Smooth muscle cell (in vitro differentiated cells): ENCODE results near the gene KLHL30. TPM values are rescaled to one million over a fixed set of nuclear protein-coding genes. Genes with fewer than 3 reads are reported as not detected.

ENCODE experiments used
- DNase-seq: peaks from one replicate; lab custom pipeline; 2025; ENCODE audit not compliant: unreplicated experiment; lab: John Stamatoyannopoulos, UW
- H2AFZ ChIP-seq: fragments of 200-600 bp; sonication (generic); 2 replicates; pipeline ENCODE4 v1.6.0; 2016; ENCODE audit warnings: antibody characterized with exemption, low read depth, mild to moderate bottlenecking
- H3F3A ChIP-seq: fragments of 200-600 bp; sonication (generic); 2 replicates; pipeline ENCODE4 v1.6.0; 2017; ENCODE audit warnings: antibody characterized with exemption, low read depth
- H3K27ac ChIP-seq: fragments of 200-600 bp; sonication (generic); 2 replicates; pipeline ENCODE4 v1.5.1; 2016; ENCODE audit warnings: low read depth, mild to moderate bottlenecking
- H3K27me3 ChIP-seq: fragments of 200-600 bp; sonication (generic); 2 replicates; pipeline ENCODE4 v1.6.1; 2016; ENCODE audit warnings: low read depth, mild to moderate bottlenecking
- H3K36me3 ChIP-seq: fragments of 200-600 bp; sonication (generic); 2 replicates; pipeline ENCODE4 v1.5.1; 2016; ENCODE audit warnings: low read depth
- H3K4me1 ChIP-seq: fragments of 200-600 bp; sonication (generic); 2 replicates; pipeline ENCODE4 v1.5.1; 2016; ENCODE audit warnings: low read depth
- H3K4me2 ChIP-seq: fragments of 200-600 bp; sonication (generic); 2 replicates; pipeline ENCODE4 v1.6.0; 2016; ENCODE audit warnings: mild to moderate bottlenecking
- H3K4me3 ChIP-seq: fragments of 200-600 bp; sonication (generic); 2 replicates; pipeline ENCODE4 v1.5.1; 2016; ENCODE audit warnings: mild to moderate bottlenecking
- H3K79me2 ChIP-seq: fragments of 200-600 bp; sonication (generic); 2 replicates; pipeline ENCODE4 v1.6.0; 2016; ENCODE audit warnings: low read depth, mild to moderate bottlenecking
- H3K9ac ChIP-seq: fragments of 200-600 bp; sonication (generic); 2 replicates; pipeline ENCODE4 v1.6.0; 2016; ENCODE audit warnings: low read depth
- H3K9me3 ChIP-seq: fragments of 200-600 bp; sonication (generic); replicated peaks from 2 replicates; pipeline ENCODE4 v1.5.1; 2016; ENCODE audit warnings: low read depth
- H4K20me1 ChIP-seq: fragments of 200-600 bp; sonication (generic); 2 replicates; pipeline ENCODE4 v1.6.0; 2016; ENCODE audit warnings: low read depth
- CTCF ChIP-seq: fragments of 200-600 bp; sonication (generic); IDR thresholded peaks from 2 replicates; pipeline ENCODE4 v1.5.1; 2017; ENCODE audit warnings: borderline replicate concordance, mild to moderate bottlenecking, antibody characterized with exemption; ENCODE audit not compliant: insufficient read depth, poor library complexity, severe bottlenecking
- WGBS: methylation state at CpG from one replicate; pipeline ENCODE4 v1.1.7; 2016; ENCODE audit warnings: low lambda C conversion rate; 5-methylcytosine and 5-hydroxymethylcytosine counted together
- polyA plus RNA-seq: library from polyadenylated mRNA; unstranded; fragments of >200 nt; fragmentation: Nextera tagmentation; extraction: Ambion mirVana; gene quantifications from 2 replicates; pipeline ENCODE4 v1.2.1, GENCODE V29; 2016
- total RNA-seq: library from RNA; depleted of rRNA; stranded (reverse); fragments of >200 nt; gene quantifications from 2 replicates; pipeline ENCODE4 v1.2.3, GENCODE V29; 2014

The KLHL30 gene
- total and polyA plus RNA-seq, 2 experiments from 2014 or later: 0.31 TPM; not detected in 1

GRCh38 chr2:238164906-238165287 lies 26.4 kb downstream of the KLHL30 start:
- no peak overlapping the region for H3K4me2 ChIP-seq
- H3K79me2 ChIP-seq: no peaks in the 10 kb centered on the region
- no peak overlapping the region for H3K9ac ChIP-seq
- no peak for DNase-seq
- H3F3A ChIP-seq: no peaks in the 10 kb centered on the region
- no peak overlapping the region for H3K27ac ChIP-seq
- no peak overlapping the region for H2AFZ ChIP-seq
- no peaks in the 10 kb centered on the region for H4K20me1 ChIP-seq
- H3K9me3 ChIP-seq: no peaks in the 10 kb centered on the region
- WGBS: 94% methylated on average over 8 of the region's 8 CpGs
- no peaks in the 10 kb centered on the region for H3K36me3 ChIP-seq
- no peak for TF ChIP-seq CTCF
- no peak overlapping the region for H3K4me3 ChIP-seq
- peaks cover 5% of the 10 kb centered on the region for H3K4me1 ChIP-seq
- H3K27me3 ChIP-seq: peaks cover 49% of the 10 kb centered on the region

GRCh38 chr2:238165288-238165921 lies 26.9 kb downstream of the KLHL30 start:
- Histone ChIP-seq H3K27me3 (peaks cover 47% of the 10 kb centered on the region), H3K27ac (no peak overlapping the region), H3K36me3 (no peaks in the 10 kb centered on the region), H3K4me1 (peaks cover 5% of the 10 kb centered on the region), H3K4me2 (no peak overlapping the region), H3K4me3 (no peak overlapping the region), H3K9me3 (no peaks in the 10 kb centered on the region), H3F3A (peaks cover 4% of the 10 kb centered on the region), H3K9ac (no peak overlapping the region), H3K79me2 (no peaks in the 10 kb centered on the region), H4K20me1 (no peaks in the 10 kb centered on the region), H2AFZ (no peak overlapping the region)
- TF ChIP-seq CTCF: no peak
- 95% methylated on average over 11 of the region's 12 CpGs for WGBS
- DNase-seq: no peak

- 96% methylated on average over 24 of the region's 24 CpGs for WGBS
- Histone ChIP-seq H3K4me2 (no peak overlapping the region), H3K9ac (no peak overlapping the region), H3K9me3 (no peaks in the 10 kb centered on the region), H3K27me3 (peaks cover 38% of the 10 kb centered on the region), H3K27ac (no peak overlapping the region), H3K36me3 (no peaks in the 10 kb centered on the region), H3K4me1 (peaks cover 5% of the 10 kb centered on the region), H2AFZ (no peak overlapping the region), H3K4me3 (no peak overlapping the region), H3F3A (peaks cover 8% of the 10 kb centered on the region), H4K20me1 (no peaks in the 10 kb centered on the region), H3K79me2 (no peaks in the 10 kb centered on the region)
- DNase-seq: no peak
- no peak for TF ChIP-seq CTCF
Measured at GRCh38 chr2:238166391-238167343, 28.2 kb downstream of the KLHL30 start.
